Neuronal stem cell (in vitro differentiated cells): ENCODE results near the gene ASS1.

Experiments
- DNase-seq: peaks from one replicate; pipeline ENCODE4 v3.0.0-alpha.2; 2013; ENCODE audit warnings: low spot score
- H2AFZ ChIP-seq: one replicate; pipeline ENCODE4 v1.6.1; 2013; ENCODE audit warnings: mild to moderate bottlenecking, low read length, inconsistent platforms
- H2AK5ac ChIP-seq: 2 replicates; pipeline ENCODE4 v1.6.1; 2013; ENCODE audit warnings: low read depth, mild to moderate bottlenecking, inconsistent platforms, low read length, moderate library complexity, mixed read lengths
- H2BK120ac ChIP-seq: 2 replicates; pipeline ENCODE4 v1.6.1; 2013; ENCODE audit warnings: low read depth, mild to moderate bottlenecking, inconsistent platforms, low read length, moderate library complexity, mixed read lengths
- H2BK12ac ChIP-seq: one replicate; pipeline ENCODE4 v1.6.1; 2013; ENCODE audit warnings: low read length, inconsistent platforms
- H2BK15ac ChIP-seq: 2 replicates; pipeline ENCODE4 v1.6.1; 2013; ENCODE audit warnings: mild to moderate bottlenecking, low read length, inconsistent platforms, mixed read lengths
- H2BK5ac ChIP-seq: one replicate; pipeline ENCODE4 v1.6.1; 2013; ENCODE audit warnings: inconsistent platforms, mild to moderate bottlenecking, low read length, moderate library complexity
- H3K14ac ChIP-seq: one replicate; pipeline ENCODE4 v1.6.1; 2013; ENCODE audit warnings: low read length, inconsistent platforms
- H3K18ac ChIP-seq: 2 replicates; pipeline ENCODE4 v1.6.1; 2013; ENCODE audit warnings: low read length, inconsistent platforms
- H3K23ac ChIP-seq: 2 replicates; pipeline ENCODE4 v1.6.1; 2013; ENCODE audit warnings: low read depth, mild to moderate bottlenecking, mixed read lengths, low read length, inconsistent platforms; ENCODE audit not compliant: poor library complexity
- H3K27ac ChIP-seq: replicated peaks from 3 replicates; pipeline ENCODE4 v1.5.1; 2013; ENCODE audit warnings: low read length, inconsistent platforms
- H3K27me3 ChIP-seq, 3 experiments: 2 replicates each; pipeline ENCODE4 v1.6.1; 2013; ENCODE audit warnings: low read length in 3 of 3, mild to moderate bottlenecking in 2 of 3, inconsistent platforms in 1 of 3, low read depth in 1 of 3, mixed read lengths in 1 of 3, moderate library complexity in 1 of 3; ENCODE audit not compliant: control insufficient read depth in 3 of 3, insufficient read depth in 3 of 3
- H3K36me3 ChIP-seq, 2 donors: replicated peaks in 1 of 2; 2 replicates each; pipeline ENCODE4 v1.6.1; 2013; ENCODE audit warnings: low read length in 2 of 2; ENCODE audit not compliant: control insufficient read depth in 2 of 2, insufficient read depth in 2 of 2
- H3K4ac ChIP-seq: 2 replicates; pipeline ENCODE4 v1.6.1; 2013; ENCODE audit warnings: inconsistent platforms, mild to moderate bottlenecking, low read length, moderate library complexity
- H3K4me1 ChIP-seq, 2 donors: 1 replicate in 1 of 2; 2 replicates in 1 of 2; pipeline ENCODE4 v1.6.1; 2013; ENCODE audit warnings: low read length in 2 of 2, low read depth in 1 of 2; ENCODE audit not compliant: control insufficient read depth in 2 of 2, insufficient read depth in 1 of 2
- H3K4me2 ChIP-seq: one replicate; pipeline ENCODE4 v1.6.1; 2013; ENCODE audit warnings: mild to moderate bottlenecking, low read length, inconsistent platforms; ENCODE audit not compliant: insufficient read depth, poor library complexity, severe bottlenecking
- H3K4me3 ChIP-seq, 2 donors: 2 replicates each; pipeline ENCODE4 v1.5.1; 2013; ENCODE audit warnings: low read length in 2 of 2, mild to moderate bottlenecking in 2 of 2, inconsistent platforms in 1 of 2, moderate library complexity in 1 of 2
- H3K79me1 ChIP-seq: one replicate; pipeline ENCODE4 v1.6.1; 2013; ENCODE audit warnings: low read depth, mild to moderate bottlenecking, inconsistent platforms, low read length, moderate library complexity
- H3K9ac ChIP-seq: one replicate; pipeline ENCODE4 v1.6.1; 2013; ENCODE audit warnings: mild to moderate bottlenecking, low read depth, low read length, inconsistent platforms; ENCODE audit not compliant: poor library complexity
- H3K9me3 ChIP-seq, 2 donors: replicated peaks in 1 of 2; 2 replicates each; pipeline versions ENCODE3 to v1.6.1; 2013; ENCODE audit warnings: low read length in 2 of 2, mild to moderate bottlenecking in 2 of 2, inconsistent platforms in 1 of 2, low read depth in 1 of 2, mixed read lengths in 1 of 2, moderate library complexity in 1 of 2; ENCODE audit not compliant: control insufficient read depth in 2 of 2, insufficient read depth in 1 of 2
- H4K8ac ChIP-seq: one replicate; pipeline ENCODE4 v1.6.1; 2013; ENCODE audit warnings: low read depth, mild to moderate bottlenecking, inconsistent platforms, low read length, moderate library complexity
- H4K91ac ChIP-seq: one replicate; pipeline ENCODE4 v1.6.1; 2013; ENCODE audit warnings: low read length, low read depth, mild to moderate bottlenecking, inconsistent platforms; ENCODE audit not compliant: poor library complexity
- WGBS, 2 donors: extraction: QIAGEN DNeasy Blood & Tissue Kit; methylation state at CpG; one replicate each; pipeline ENCODE4 v1.1.7; 2013; ENCODE audit warnings: missing lambda C conversion rate in 2 of 2, mixed read lengths in 1 of 2; ENCODE audit not compliant: insufficient read length in 2 of 2, insufficient replicate concordance in 1 of 2; ENCODE audit errors: extremely low coverage in 2 of 2; 5-methylcytosine and 5-hydroxymethylcytosine counted together

The ASS1 gene

GRCh38 chr9:130426467-130426773 is 18.3 kb upstream of the ASS1 start:
- no CpG with 5 or more reads among the region's 8 CpGs for WGBS, 2 donors

DNA sequence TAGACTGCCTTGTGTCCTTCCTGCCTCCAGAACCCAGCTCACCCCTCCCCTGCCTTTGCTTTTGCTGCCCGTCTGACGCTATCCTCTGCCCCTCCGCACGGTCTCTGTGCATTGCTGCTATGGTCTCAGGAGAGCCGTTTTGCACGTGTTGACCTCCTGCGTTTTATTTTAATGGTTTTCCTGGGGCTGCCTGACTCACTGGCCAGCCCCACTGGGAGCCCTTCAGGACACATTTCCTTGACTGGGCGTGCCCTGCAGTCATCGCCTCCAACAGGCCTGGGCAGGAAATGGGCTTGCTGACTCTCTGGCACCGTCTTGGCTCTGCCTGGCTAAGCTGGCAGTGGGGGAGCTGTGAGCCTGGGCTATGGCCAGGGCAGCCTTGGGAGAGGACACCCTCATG is 17.9 kb upstream of the ASS1 start:
- Histone ChIP-seq H3K23ac (no peak overlapping the region), H4K91ac (no peak overlapping the region), H2BK12ac (peak overlapping the region; percentile 49), H3K14ac (peak overlapping the region; percentile 85), H3K27me3 (peaks cover 0 to 63% (median 3%) of the 10 kb centered on the region in 3 experiments), H2BK120ac (no peak overlapping the region), H3K79me1 (no peaks in the 10 kb centered on the region), H3K4me2 (no peak overlapping the region), H3K4me3 (no peak overlapping the region), H3K9ac (no peak overlapping the region), H3K4me1 (no peaks in the 10 kb centered on the region), H4K8ac (no peak overlapping the region), H2AK5ac (peak overlapping the region; percentile 79), H2BK15ac (peak overlapping the region; percentile 72), H3K4ac (peak overlapping the region; percentile 54), H3K36me3 (no peaks in the 10 kb centered on the region), H2AFZ (no peak overlapping the region), H3K27ac (no peak overlapping the region), H3K9me3 (no peaks in the 10 kb centered on the region), H2BK5ac (peak overlapping the region; percentile 90), H3K18ac (peak overlapping the region; percentile 66)
- WGBS, 2 donors: no CpG with 5 or more reads among the region's 10 CpGs
- DNase-seq: no peak

More at GRCh38 chr9:130426467-130426773, 18.3 kb upstream of the ASS1 start:
- H2BK15ac ChIP-seq: no peak overlapping the region
- no peak overlapping the region for H3K4ac ChIP-seq
- no peak overlapping the region for H3K4me2 ChIP-seq
- DNase-seq: no peak
- H3K9me3 ChIP-seq: no peaks in the 10 kb centered on the region
- no peak overlapping the region for H2BK12ac ChIP-seq
- H2BK120ac ChIP-seq: no peak overlapping the region
- H2AK5ac ChIP-seq: no peak overlapping the region
- H3K27ac ChIP-seq: no peak overlapping the region
- H2AFZ ChIP-seq: no peak overlapping the region
- no peak overlapping the region for H4K8ac ChIP-seq
- H3K23ac ChIP-seq: no peak overlapping the region
- H4K91ac ChIP-seq: no peak overlapping the region
- H3K14ac ChIP-seq: no peak overlapping the region
- peaks cover 0 to 63% (median 0%) of the 10 kb centered on the region in 3 experiments for H3K27me3 ChIP-seq
- H3K4me3 ChIP-seq: no peak overlapping the region
- no peaks in the 10 kb centered on the region for H3K36me3 ChIP-seq
- no peaks in the 10 kb centered on the region for H3K79me1 ChIP-seq
- no peak overlapping the region for H3K18ac ChIP-seq
- H3K9ac ChIP-seq: no peak overlapping the region
- H2BK5ac ChIP-seq: no peak overlapping the region
- no peaks in the 10 kb centered on the region for H3K4me1 ChIP-seq

- no CpG with 5 or more reads among the region's 12 CpGs for WGBS, 2 donors
- no peak overlapping the region for H3K4me2 ChIP-seq
These were observed 17.4 kb upstream of the ASS1 start for GRCh38 chr9:130427326-130427725.

GRCh38 chr9:130428086-130428665 is 16.6 kb upstream of the ASS1 start:
- peaks cover 0 to 7% of the 10 kb centered on the region in 2 donors for H3K4me1 ChIP-seq
- H3K79me1 ChIP-seq: no peaks in the 10 kb centered on the region
- H3K23ac ChIP-seq: peak overlapping the region; percentile 60
- H3K9me3 ChIP-seq: no peaks in the 10 kb centered on the region
- no peak overlapping the region for H3K4ac ChIP-seq
- no peak overlapping the region for H3K27ac ChIP-seq
- peak overlapping the region; percentile 18 for H2BK12ac ChIP-seq
- H3K9ac ChIP-seq: no peak overlapping the region
- no peak overlapping the region for H3K4me3 ChIP-seq
- peak overlapping the region; percentile 66 for H2AK5ac ChIP-seq
- no peak overlapping the region for H3K4me2 ChIP-seq
- no peak overlapping the region for H4K8ac ChIP-seq
- H2BK15ac ChIP-seq: peak overlapping the region; percentile 38
- H3K14ac ChIP-seq: peak overlapping the region; percentile 49
- H3K18ac ChIP-seq: peak overlapping the region; percentile 45
- no peaks in the 10 kb centered on the region for H3K36me3 ChIP-seq
- WGBS, 2 donors: no CpG with 5 or more reads among the region's 20 CpGs
- peaks cover 0 to 63% (median 13%) of the 10 kb centered on the region in 3 experiments for H3K27me3 ChIP-seq
- no peak overlapping the region for H4K91ac ChIP-seq
- H2BK120ac ChIP-seq: no peak overlapping the region
- no peak for DNase-seq
- H2AFZ ChIP-seq: no peak overlapping the region
- H2BK5ac ChIP-seq: peak overlapping the region; percentile 22

More at GRCh38 chr9:130427326-130427725, 17.4 kb upstream of the ASS1 start:
- no peak overlapping the region for H3K14ac ChIP-seq
- no peak overlapping the region for H3K9ac ChIP-seq
- no peak overlapping the region for H4K8ac ChIP-seq
- no peak overlapping the region for H3K4me3 ChIP-seq
- H4K91ac ChIP-seq: no peak overlapping the region
- no peaks in the 10 kb centered on the region for H3K4me1 ChIP-seq
- H2BK5ac ChIP-seq: peak overlapping the region; percentile 90
- H3K27me3 ChIP-seq: peaks cover 0 to 63% (median 5%) of the 10 kb centered on the region in 3 experiments
- H2BK12ac ChIP-seq: peak overlapping the region; percentile 49
- no peak overlapping the region for H2AFZ ChIP-seq
- peak overlapping the region; percentile 72 for H2BK15ac ChIP-seq
- no peak overlapping the region for H3K23ac ChIP-seq
- no peak for DNase-seq
- no peaks in the 10 kb centered on the region for H3K79me1 ChIP-seq
- H3K4ac ChIP-seq: peak overlapping the region; percentile 54
- H2AK5ac ChIP-seq: peak overlapping the region; percentile 79
- H3K18ac ChIP-seq: peak overlapping the region; percentile 66
- no peak overlapping the region for H3K27ac ChIP-seq
- no peaks in the 10 kb centered on the region for H3K9me3 ChIP-seq
- H3K36me3 ChIP-seq: no peaks in the 10 kb centered on the region
- no peak overlapping the region for H2BK120ac ChIP-seq
